ENCODE data around the gene B4GALT2. TPM values are rescaled to one million over a fixed set of nuclear protein-coding genes. Genes with fewer than 3 reads are reported as not detected.
A peak's percentile ranks its signal among the peaks of the same experiment; 100 is the strongest.

B4GALT2 gene
- polyA plus RNA-seq, 6 donors from 2014 or later: 0.16 to 1.6 (median 0.37) TPM; not detected in 1

DNA sequence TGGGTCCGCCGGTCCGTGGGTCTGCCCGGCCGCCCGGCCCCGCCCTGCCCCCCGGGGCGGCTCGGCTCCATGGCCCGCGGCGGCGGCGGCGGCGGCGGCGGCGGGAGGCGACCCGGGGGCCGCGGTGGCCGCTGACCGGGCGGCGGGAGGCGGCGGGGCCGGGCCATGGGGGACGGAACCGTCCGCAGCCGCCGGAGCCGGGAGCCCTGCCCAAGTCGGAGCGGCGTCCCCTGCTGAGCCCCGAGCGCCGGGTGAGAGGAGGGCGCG is 184 bp downstream of the B4GALT2 start:
- ATAC-seq (ENCODE audit: low read depth in 2 of 2): no peak
- Mint-ChIP-seq H3K9me3 (no peaks in the 10 kb centered on the region), H3K4me1 (peaks cover 42 to 53% (median 49%) of the 10 kb centered on the region in 3 donors), H3K36me3 (peaks cover 8 to 18% of the 10 kb centered on the region in 2 donors), H3K27me3 (no peaks in the 10 kb centered on the region), H3K27ac (no peak overlapping the region), H3K4me3 (peak overlapping the region in 1 of 8 donors; percentile 81)
- DNase-seq: no peak

DNA sequence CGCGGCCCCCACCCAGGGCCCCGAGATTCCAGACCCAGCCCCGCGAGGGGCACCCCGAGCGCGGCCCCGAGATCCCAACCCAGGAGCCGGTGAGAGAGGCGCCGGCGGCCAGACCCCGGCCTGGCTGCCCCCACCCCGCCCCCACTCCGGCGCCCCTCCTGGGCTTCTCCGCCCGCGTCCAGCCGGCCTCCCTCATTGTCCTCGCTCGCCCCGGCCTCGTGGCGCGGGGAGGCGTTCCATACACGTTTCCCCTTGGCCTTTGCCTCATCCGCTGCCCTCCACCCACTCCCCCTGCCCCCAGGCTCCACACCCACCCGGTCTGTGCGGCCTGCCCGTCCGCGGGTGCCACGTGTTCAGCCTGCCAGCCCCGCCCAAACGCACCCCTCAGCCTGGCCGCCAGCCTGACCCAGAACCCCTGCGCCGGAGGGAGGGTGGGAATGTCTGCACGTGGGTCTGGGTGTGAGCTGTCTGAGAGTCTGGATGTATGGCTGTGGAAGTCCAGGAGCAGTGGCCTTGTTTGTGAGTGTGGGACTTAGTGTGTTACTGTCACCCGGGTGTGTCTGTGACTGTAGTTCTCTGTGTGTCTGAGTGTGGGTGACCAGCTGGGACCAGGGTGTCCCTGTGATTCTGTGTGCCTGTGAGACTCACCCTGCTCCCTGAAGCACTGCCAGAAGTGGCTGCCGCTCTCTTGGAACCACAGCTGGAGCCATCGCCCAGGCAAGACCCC is 681 bp downstream of the B4GALT2 start:
- Mint-ChIP-seq H3K27ac (peak overlapping the region in 5 of 6 donors; percentile 0 to 88 (median 76)), H3K4me3 (peak overlapping the region; percentile 79 to 93 (median 88)), H3K9me3 (no peaks in the 10 kb centered on the region), H3K27me3 (no peaks in the 10 kb centered on the region), H3K36me3 (peaks cover 8 to 18% of the 10 kb centered on the region in 2 donors), H3K4me1 (peaks cover 39 to 49% (median 47%) of the 10 kb centered on the region in 3 donors)
- ATAC-seq (ENCODE audit: low read depth in 2 of 2) (no peak), DNase-seq (no peak)

DNA sequence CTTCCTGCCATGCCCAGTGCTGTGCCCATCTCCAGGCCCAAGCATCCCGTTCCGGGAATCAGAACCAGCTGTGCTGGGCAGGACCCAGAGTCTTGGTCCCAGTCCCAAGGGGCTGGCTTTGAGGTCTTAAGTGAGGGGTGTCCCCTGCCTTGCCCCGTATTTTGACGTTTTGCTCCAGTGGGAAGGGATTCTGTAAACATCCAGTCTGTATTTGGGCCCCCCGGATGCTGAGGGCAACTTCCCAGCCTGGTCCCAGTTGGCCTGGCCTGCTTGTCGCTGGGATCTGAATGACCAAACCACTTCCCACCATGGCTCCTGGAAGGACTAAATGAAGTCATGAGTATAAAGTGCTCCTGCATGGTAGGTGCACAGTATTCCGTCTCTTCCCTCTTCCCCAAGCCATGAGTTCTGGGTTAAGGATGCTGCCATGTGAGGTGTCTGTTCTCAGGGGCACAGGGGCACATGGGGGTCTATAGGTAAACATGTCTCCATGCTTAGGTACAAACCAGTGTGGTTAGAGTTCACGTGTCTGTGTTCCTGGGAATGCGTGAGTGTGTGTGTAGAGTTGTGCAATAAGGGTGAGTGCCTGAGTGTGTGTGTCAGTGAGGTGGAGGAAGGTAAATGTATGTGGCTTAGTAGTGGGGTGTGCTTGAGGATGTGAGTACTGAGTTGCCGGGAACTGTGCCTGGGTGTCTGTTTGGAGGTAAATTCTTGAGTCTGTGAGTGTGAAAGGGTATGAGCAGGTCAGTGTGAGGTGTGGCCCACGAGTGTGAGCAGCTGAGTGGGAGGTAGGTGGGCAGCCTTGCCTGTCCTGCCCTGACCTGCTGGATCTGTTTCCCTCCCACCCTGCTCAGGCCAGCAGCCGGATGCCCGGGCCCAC is 1.5 kb downstream of the B4GALT2 start:
- Mint-ChIP-seq H3K36me3 (peaks cover 8 to 18% of the 10 kb centered on the region in 2 donors), H3K4me1 (peaks cover 38 to 47% (median 45%) of the 10 kb centered on the region in 3 donors), H3K27me3 (no peaks in the 10 kb centered on the region), H3K4me3 (peak overlapping the region; percentile 79 to 93 (median 88)), H3K9me3 (no peaks in the 10 kb centered on the region), H3K27ac (peak overlapping the region in 4 of 6 donors; percentile 0 to 88 (median 6))
- ATAC-seq (ENCODE audit: low read depth in 2 of 2) (peak in 1 of 2 donors; percentile 17), DNase-seq (no peak)

DNA sequence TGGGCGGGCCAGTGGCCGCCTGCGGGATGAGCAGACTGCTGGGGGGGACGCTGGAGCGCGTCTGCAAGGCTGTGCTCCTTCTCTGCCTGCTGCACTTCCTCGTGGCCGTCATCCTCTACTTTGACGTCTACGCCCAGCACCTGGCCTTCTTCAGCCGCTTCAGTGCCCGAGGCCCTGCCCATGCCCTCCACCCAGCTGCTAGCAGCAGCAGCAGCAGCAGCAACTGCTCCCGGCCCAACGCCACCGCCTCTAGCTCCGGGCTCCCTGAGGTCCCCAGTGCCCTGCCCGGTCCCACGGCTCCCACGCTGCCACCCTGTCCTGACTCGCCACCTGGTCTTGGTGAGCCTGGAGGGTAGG is 2.1 kb downstream of the B4GALT2 start:
- peaks cover 33 to 41% (median 39%) of the 10 kb centered on the region in 3 donors for H3K4me1 Mint-ChIP-seq
- DNase-seq (peak; percentile 34), ATAC-seq (ENCODE audit: low read depth in 2 of 2) (peak; percentile 25 to 34)
- peaks cover 8 to 18% of the 10 kb centered on the region in 2 donors for H3K36me3 Mint-ChIP-seq
- H3K27ac Mint-ChIP-seq: peak overlapping the region in 1 of 6 donors; percentile 36
- H3K4me3 Mint-ChIP-seq: peak overlapping the region in 3 of 8 donors; percentile 5 to 81 (median 18)
- no peaks in the 10 kb centered on the region for H3K27me3 Mint-ChIP-seq
- no peaks in the 10 kb centered on the region for H3K9me3 Mint-ChIP-seq

DNA sequence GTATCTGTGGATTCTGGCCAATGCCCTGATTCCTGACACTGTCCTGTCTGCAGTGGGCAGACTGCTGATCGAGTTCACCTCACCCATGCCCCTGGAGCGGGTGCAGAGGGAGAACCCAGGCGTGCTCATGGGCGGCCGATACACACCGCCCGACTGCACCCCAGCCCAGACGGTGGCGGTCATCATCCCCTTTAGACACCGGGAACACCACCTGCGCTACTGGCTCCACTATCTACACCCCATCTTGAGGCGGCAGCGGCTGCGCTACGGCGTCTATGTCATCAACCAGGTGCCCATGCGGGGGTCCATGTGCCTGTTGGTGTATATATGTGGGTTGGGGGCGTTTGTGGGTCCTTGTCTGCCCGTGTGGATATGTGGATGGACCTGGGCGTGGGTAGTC is 2.6 kb downstream of the B4GALT2 start:
- Mint-ChIP-seq H3K4me1 (peaks cover 29 to 36% (median 33%) of the 10 kb centered on the region in 3 donors), H3K27me3 (no peaks in the 10 kb centered on the region), H3K27ac (no peak overlapping the region), H3K9me3 (no peaks in the 10 kb centered on the region), H3K4me3 (no peak overlapping the region), H3K36me3 (peaks cover 8 to 16% of the 10 kb centered on the region in 2 donors)
- ATAC-seq (ENCODE audit: low read depth in 2 of 2) (no peak), DNase-seq (no peak)

DNA sequence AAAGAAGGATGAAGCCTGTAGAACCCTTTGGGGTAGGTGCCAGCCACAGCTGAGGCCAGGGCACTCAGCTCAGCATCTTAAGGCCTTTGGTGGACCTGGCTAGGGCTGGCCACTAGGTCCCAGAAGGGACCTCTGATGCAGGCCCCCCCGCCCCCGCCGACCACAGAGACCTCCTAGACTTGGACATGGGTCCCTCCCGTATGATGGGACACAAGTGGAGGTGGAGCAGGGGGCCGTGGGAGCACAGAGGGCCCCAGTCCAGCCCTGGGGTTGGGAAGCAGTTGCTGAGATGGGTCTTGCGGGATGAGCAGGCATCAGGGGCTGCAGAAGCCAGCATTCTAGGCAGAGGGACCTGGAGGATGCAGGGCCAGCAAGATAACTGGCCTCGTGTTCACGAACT is 3.2 kb downstream of the B4GALT2 start:
- H3K36me3 Mint-ChIP-seq: peaks cover 3 to 9% of the 10 kb centered on the region in 2 donors
- DNase-seq (no peak), ATAC-seq (ENCODE audit: low read depth in 2 of 2) (no peak)
- H3K4me3 Mint-ChIP-seq: no peak overlapping the region
- H3K27me3 Mint-ChIP-seq: no peaks in the 10 kb centered on the region
- peaks cover 23 to 30% (median 27%) of the 10 kb centered on the region in 3 donors for H3K4me1 Mint-ChIP-seq
- no peaks in the 10 kb centered on the region for H3K9me3 Mint-ChIP-seq
- H3K27ac Mint-ChIP-seq: no peak overlapping the region

DNA sequence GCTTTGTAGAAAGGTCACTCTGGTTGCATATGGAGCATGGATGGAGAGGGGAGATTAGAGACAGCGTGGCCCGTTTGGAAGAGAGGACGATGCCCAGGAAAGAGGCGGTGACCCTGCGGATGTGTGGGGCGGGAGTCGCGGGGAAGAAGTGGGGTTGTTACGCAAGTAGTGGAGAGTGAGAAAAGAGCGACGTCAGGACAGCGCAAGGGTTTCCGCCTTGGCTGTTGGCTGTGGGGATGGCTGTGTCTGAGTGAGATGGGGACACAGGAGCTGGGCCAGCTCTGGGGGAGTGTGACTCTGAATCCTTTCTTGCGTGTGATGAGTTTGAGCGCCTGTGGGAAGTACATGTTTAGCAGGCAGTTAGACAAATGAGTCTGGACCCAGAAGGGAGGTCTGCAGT is 3.8 kb downstream of the B4GALT2 start:
- Mint-ChIP-seq H3K9me3 (no peaks in the 10 kb centered on the region), H3K27me3 (no peaks in the 10 kb centered on the region), H3K4me3 (no peak overlapping the region), H3K27ac (no peak overlapping the region), H3K36me3 (peaks cover 0 to 4% of the 10 kb centered on the region in 2 donors), H3K4me1 (peaks cover 17 to 24% (median 22%) of the 10 kb centered on the region in 3 donors)
- ATAC-seq (ENCODE audit: low read depth in 2 of 2) (no peak), DNase-seq (no peak)

DNA sequence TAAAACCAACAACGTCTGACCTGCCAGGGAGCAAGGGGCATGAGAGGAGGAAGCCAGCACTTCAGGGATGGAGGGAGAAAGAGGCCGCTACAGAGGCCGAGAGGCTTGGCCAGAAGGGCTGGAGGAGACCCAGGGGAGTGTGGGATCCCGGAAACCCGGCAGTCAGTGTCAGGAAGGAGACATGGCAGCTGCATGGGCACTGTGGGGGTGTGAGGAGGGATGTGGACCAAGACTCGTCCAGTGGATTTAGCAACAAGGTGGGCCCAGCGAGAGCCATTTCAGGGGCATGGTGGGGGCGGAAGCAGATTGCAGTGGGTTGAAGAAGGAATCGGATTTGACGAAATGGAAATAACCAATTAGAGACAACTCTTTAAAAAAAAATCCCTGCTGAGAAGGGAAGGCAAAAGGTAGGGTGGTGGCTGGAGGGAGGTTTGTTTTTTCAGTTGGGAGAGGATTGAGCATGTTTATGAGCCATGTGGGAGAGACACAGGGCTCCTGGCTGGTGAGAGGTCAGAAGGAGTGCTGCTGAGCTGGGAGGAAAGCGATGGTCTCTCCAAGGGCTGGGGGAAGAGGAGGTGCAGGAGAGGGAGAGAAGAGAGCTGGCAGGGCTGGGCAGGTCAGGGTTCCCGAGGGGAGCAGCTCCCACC is 4.4 kb downstream of the B4GALT2 start:
- H3K9me3 Mint-ChIP-seq: no peaks in the 10 kb centered on the region
- ATAC-seq (ENCODE audit: low read depth in 2 of 2) (no peak), DNase-seq (no peak)
- H3K36me3 Mint-ChIP-seq: no peaks in the 10 kb centered on the region
- H3K4me1 Mint-ChIP-seq: peaks cover 12 to 18% (median 16%) of the 10 kb centered on the region in 3 donors
- H3K27ac Mint-ChIP-seq: no peak overlapping the region
- H3K27me3 Mint-ChIP-seq: no peaks in the 10 kb centered on the region
- peak overlapping the region in 1 of 8 donors; percentile 9 for H3K4me3 Mint-ChIP-seq

DNA sequence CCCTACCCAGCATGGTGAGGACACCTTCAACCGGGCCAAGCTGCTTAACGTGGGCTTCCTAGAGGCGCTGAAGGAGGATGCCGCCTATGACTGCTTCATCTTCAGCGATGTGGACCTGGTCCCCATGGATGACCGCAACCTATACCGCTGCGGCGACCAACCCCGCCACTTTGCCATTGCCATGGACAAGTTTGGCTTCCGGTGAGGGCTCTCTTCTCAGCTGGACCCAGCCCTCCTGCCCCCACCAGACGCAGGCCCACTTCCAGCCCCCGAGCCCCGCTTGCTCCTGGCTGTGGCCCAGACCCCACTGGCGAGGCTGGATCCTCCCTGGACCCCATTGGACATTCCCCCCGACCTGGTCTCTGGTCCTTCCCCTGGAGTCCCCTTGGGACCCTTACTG is 5.8 kb downstream of the B4GALT2 start:
- Mint-ChIP-seq H3K4me1 (peaks cover 9 to 11% (median 10%) of the 10 kb centered on the region in 3 donors), H3K9me3 (no peaks in the 10 kb centered on the region), H3K36me3 (no peaks in the 10 kb centered on the region), H3K27ac (no peak overlapping the region), H3K27me3 (no peaks in the 10 kb centered on the region), H3K4me3 (peak overlapping the region in 1 of 8 donors; percentile 6)
- no peak for DNase-seq
- ATAC-seq (ENCODE audit: low read depth in 2 of 2): no peak

DNA sequence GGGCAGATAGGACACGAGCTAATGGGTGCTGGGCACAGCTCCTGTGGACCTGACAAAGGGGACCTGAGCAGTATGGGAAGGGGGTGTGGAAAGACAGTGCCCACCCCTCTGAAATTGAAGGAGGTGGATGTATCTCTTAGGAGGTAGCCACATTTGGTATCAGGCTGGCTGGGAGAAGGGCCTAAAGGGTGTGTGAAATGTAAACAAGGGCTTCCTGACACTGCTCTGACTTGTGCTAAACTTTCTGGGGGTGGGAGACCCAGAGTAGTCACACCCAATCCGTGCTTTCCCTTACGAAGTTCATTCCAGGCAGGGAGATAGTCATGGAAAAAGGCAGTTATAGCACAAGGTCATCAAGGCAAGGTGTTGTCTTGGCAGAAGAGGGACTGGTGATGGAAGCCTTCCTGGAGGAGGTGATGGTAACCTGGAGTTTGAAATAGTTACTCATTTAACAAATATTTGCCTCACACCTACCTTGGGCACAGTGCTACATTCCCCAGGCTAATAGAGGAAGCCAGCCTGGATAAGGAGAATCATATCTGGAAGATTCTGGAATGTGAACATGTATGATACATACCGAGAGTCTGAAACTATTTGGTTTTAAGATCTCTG is 7.1 kb downstream of the B4GALT2 start:
- Mint-ChIP-seq H3K36me3 (no peaks in the 10 kb centered on the region), H3K27me3 (no peaks in the 10 kb centered on the region), H3K4me3 (peak overlapping the region in 1 of 8 donors; percentile 70), H3K4me1 (peaks cover 3 to 5% (median 3%) of the 10 kb centered on the region in 3 donors), H3K9me3 (no peaks in the 10 kb centered on the region), H3K27ac (peak overlapping the region in 1 of 6 donors; percentile 28)
- DNase-seq: no peak
- no peak for ATAC-seq (ENCODE audit: low read depth in 2 of 2)

DNA sequence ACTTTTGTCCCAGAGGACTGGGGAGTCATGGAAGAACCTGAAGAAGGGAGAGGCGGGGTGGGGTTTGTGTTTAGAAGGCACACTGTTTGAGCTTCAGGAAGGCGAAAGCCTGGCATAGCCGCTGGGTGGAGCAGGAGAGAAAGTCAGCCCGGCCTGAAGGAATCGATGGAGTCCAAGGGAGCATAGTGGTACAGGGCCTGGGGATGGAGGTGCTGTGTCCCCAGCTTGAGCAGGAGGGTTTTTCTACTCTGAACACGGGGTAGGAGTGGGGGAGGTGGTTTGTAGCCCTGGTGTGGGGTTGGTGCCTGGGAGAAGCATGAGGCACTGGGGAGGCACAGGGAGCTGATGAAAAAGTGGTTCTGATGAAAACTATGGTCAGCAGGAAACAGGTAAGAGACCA is 7.7 kb downstream of the B4GALT2 start:
- Mint-ChIP-seq H3K27me3 (no peaks in the 10 kb centered on the region), H3K9me3 (no peaks in the 10 kb centered on the region), H3K36me3 (no peaks in the 10 kb centered on the region), H3K27ac (no peak overlapping the region), H3K4me3 (peak overlapping the region in 1 of 8 donors; percentile 70), H3K4me1 (peaks cover 3 to 10% (median 8%) of the 10 kb centered on the region in 3 donors)
- DNase-seq (no peak), ATAC-seq (ENCODE audit: low read depth in 2 of 2) (no peak)

DNA sequence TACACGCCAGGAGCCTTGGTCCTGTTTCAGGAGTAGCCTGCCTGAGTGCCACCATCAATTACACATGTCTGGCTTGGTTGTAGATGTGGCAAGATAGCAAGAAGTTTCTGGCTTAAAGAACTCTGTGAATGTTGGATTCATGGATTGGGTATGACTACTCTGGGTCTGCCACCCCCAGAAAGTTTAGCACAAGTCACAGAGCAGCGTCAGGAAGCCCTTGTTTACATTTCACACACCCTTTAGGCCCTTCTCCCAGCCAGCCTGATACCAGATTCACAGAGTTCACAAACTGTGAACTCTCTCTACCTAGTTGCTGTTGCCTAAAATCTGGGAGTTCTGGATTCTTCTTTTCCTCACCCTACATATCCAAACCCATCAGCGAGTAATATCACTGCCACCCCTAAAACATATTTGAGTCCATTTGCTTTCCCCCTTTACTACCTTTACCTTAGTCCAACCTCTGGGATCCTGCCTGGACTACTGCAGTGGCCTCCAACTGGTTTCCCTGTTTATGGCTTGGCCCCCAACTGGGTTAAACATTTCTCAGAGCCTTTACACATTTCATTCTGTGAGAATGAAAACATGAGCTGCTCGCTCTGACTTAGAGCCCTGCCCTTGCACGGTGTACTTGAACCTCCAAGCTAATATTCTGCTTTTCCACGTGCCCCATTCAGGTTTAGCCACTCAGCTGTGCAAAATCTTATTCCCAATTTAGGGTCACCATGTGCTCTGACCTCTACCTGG is 8.3 kb downstream of the B4GALT2 start:
- H3K36me3 Mint-ChIP-seq: no peaks in the 10 kb centered on the region
- peaks cover 8 to 17% (median 11%) of the 10 kb centered on the region in 3 donors for H3K4me1 Mint-ChIP-seq
- no peak for ATAC-seq (ENCODE audit: low read depth in 2 of 2)
- DNase-seq: no peak
- no peaks in the 10 kb centered on the region for H3K27me3 Mint-ChIP-seq
- H3K27ac Mint-ChIP-seq: peak overlapping the region in 1 of 6 donors; percentile 44
- H3K4me3 Mint-ChIP-seq: peak overlapping the region in 1 of 8 donors; percentile 43
- no peaks in the 10 kb centered on the region for H3K9me3 Mint-ChIP-seq
